Neural cell (in vitro differentiated cells): ENCODE data around the gene QPCT. TPM values are rescaled to one million over a fixed set of nuclear protein-coding genes. Genes with fewer than 3 reads are reported as not detected.

ENCODE experiments used
- H2AFZ ChIP-seq: fragments of 200-600, 300-800 bp; sonication (generic), shearing (Covaris generic); 2 replicates; pipeline ENCODE4 v1.6.0; 2014; ENCODE audit warnings: low read depth, mild to moderate bottlenecking, antibody characterized with exemption, low read length, moderate library complexity
- H3F3A ChIP-seq: fragments of 200-600 bp; shearing (Covaris generic); 2 replicates; pipeline ENCODE4 v1.6.1; 2016; ENCODE audit warnings: mild to moderate bottlenecking, moderate library complexity, mixed read lengths, antibody characterized with exemption, low read length; ENCODE audit not compliant: insufficient read depth, poor library complexity, severe bottlenecking
- H3K27ac ChIP-seq: fragments of 200-600, 300-800 bp; sonication (generic), shearing (Covaris generic); 2 replicates; pipeline ENCODE4 v1.5.1; 2014; ENCODE audit warnings: mild to moderate bottlenecking, low read length, moderate library complexity
- H3K27me3 ChIP-seq: fragments of 300-800, 200-600 bp; sonication (generic), shearing (Covaris generic); 2 replicates; pipeline ENCODE4 v1.6.0; 2014; ENCODE audit warnings: mild to moderate bottlenecking, low read depth, low read length, moderate library complexity; ENCODE audit not compliant: insufficient read depth
- H3K36me3 ChIP-seq: fragments of 300-800, 200-600 bp; sonication (generic), shearing (Covaris generic); 2 replicates; pipeline ENCODE4 v1.5.1; 2014; ENCODE audit warnings: mild to moderate bottlenecking, antibody characterized with exemption, low read length, moderate library complexity; ENCODE audit not compliant: insufficient read depth
- H3K4me2 ChIP-seq: fragments of 300-800, 200-600 bp; sonication (generic), shearing (Covaris generic); 2 replicates; pipeline ENCODE4 v1.6.0; 2014; ENCODE audit warnings: mild to moderate bottlenecking, low read length
- H3K4me3 ChIP-seq: fragments of 300-800, 200-600 bp; sonication (generic), shearing (Covaris generic); 2 replicates; pipeline ENCODE4 v1.5.1; 2014; ENCODE audit warnings: mild to moderate bottlenecking, low read length, moderate library complexity
- H3K79me2 ChIP-seq: fragments of 200-600 bp; shearing (Covaris generic); replicated peaks from 2 replicates; pipeline ENCODE4 v1.6.0; 2014; ENCODE audit warnings: mild to moderate bottlenecking, low read length, moderate library complexity; ENCODE audit not compliant: insufficient read depth
- H3K9ac ChIP-seq: fragments of 300-800, 200-600 bp; sonication (generic), shearing (Covaris generic); 2 replicates; pipeline ENCODE4 v1.6.1; 2016; ENCODE audit warnings: mild to moderate bottlenecking, low read length, mixed read lengths
- H3K9me2 ChIP-seq: fragments of 200-600 bp; shearing (Covaris generic); 2 replicates; pipeline ENCODE4 v1.6.1; 2016; ENCODE audit warnings: mild to moderate bottlenecking, low read length, mixed read lengths; ENCODE audit not compliant: insufficient read depth
- H3K9me3 ChIP-seq: fragments of 200-600, 300-800 bp; sonication (generic), shearing (Covaris generic); 2 replicates; pipeline ENCODE4 v1.6.1; 2016; ENCODE audit warnings: mild to moderate bottlenecking, mixed run types, low read length, moderate library complexity, mixed read lengths
- H4K20me1 ChIP-seq: fragments of 200-600 bp; shearing (Covaris generic); 2 replicates; pipeline ENCODE4 v1.6.1; 2016; ENCODE audit warnings: mild to moderate bottlenecking, mixed run types; ENCODE audit not compliant: insufficient read depth
- CTCF ChIP-seq: fragments of 450-650 bp; IDR thresholded peaks from 2 replicates; pipeline ENCODE4 v1.5.1; 2014; ENCODE audit warnings: antibody characterized with exemption, mild to moderate bottlenecking, moderate library complexity; ENCODE audit not compliant: poor library complexity, severe bottlenecking
- EP300 ChIP-seq: fragments of 450-650 bp; conservative IDR thresholded peaks from 2 replicates; pipeline ENCODE4 v1.6.1; 2014; ENCODE audit warnings: antibody characterized with exemption, mild to moderate bottlenecking, moderate library complexity; ENCODE audit not compliant: poor library complexity, severe bottlenecking
- EZH2 ChIP-seq: fragments of 200-600, 300-800 bp; shearing (Covaris generic), sonication (generic); IDR thresholded peaks from 2 replicates; pipeline ENCODE4 v1.6.1; 2014; ENCODE audit warnings: antibody characterized with exemption, low read length, borderline replicate concordance, mild to moderate bottlenecking; ENCODE audit not compliant: insufficient read depth, poor library complexity, severe bottlenecking
- MXI1 ChIP-seq: fragments of 450-650 bp; conservative IDR thresholded peaks from 2 replicates; pipeline ENCODE4 v1.6.1; 2014; ENCODE audit warnings: antibody characterized with exemption, mild to moderate bottlenecking; ENCODE audit not compliant: poor library complexity, severe bottlenecking
- POLR2AphosphoS5 ChIP-seq: IDR thresholded peaks from 2 replicates; pipeline ENCODE4 v1.6.1; 2012
- RAD21 ChIP-seq: fragments of 450-650 bp; conservative IDR thresholded peaks from 2 replicates; pipeline ENCODE4 v1.6.1; 2014; ENCODE audit warnings: antibody characterized with exemption, mild to moderate bottlenecking, moderate library complexity
- REST ChIP-seq: IDR thresholded peaks from 2 replicates; pipeline ENCODE4 v1.6.1; 2012; ENCODE audit warnings: borderline replicate concordance
- SMC3 ChIP-seq: fragments of 450-650 bp; conservative IDR thresholded peaks from 2 replicates; pipeline ENCODE4 v1.6.1; 2014; ENCODE audit warnings: antibody characterized with exemption, mild to moderate bottlenecking, moderate library complexity; ENCODE audit not compliant: poor library complexity
- TAF1 ChIP-seq: IDR thresholded peaks from 2 replicates; pipeline ENCODE4 v1.6.1; 2012; ENCODE audit warnings: low read depth
- polyA plus RNA-seq: library from polyadenylated mRNA; depleted of rRNA; stranded (reverse); fragments of >200 nt; gene quantifications from 2 replicates; pipeline ENCODE4 v1.2.3, GENCODE V29; 2014

QPCT gene
- polyA plus RNA-seq, 1 donor from 2014 or later, result 2.3 TPM

GRCh38 chr2:37317746-37318145 is 26.7 kb upstream of the QPCT start:
- H3K4me2 ChIP-seq, result no peak overlapping the region
- H3K4me3 ChIP-seq, result no peak overlapping the region
- H3F3A ChIP-seq, result peaks cover 6% of the 10 kb centered on the region
- H4K20me1 ChIP-seq, result no peaks in the 10 kb centered on the region
- H3K79me2 ChIP-seq, result peaks cover 57% of the 10 kb centered on the region
- H3K27ac ChIP-seq, result no peak overlapping the region
- no peaks in the 10 kb centered on the region for H3K9me3 ChIP-seq
- H3K27me3 ChIP-seq, result no peaks in the 10 kb centered on the region
- no peaks in the 10 kb centered on the region for H3K9me2 ChIP-seq
- no peak for TF ChIP-seq CTCF
- no peak for TF ChIP-seq MXI1
- H3K36me3 ChIP-seq, result no peaks in the 10 kb centered on the region
- no peak overlapping the region for H3K9ac ChIP-seq
- no peak overlapping the region for H2AFZ ChIP-seq

- no peaks in the 10 kb centered on the region for H4K20me1 ChIP-seq
- H3F3A ChIP-seq, result peaks cover 6% of the 10 kb centered on the region
- H3K36me3 ChIP-seq, result no peaks in the 10 kb centered on the region
- no peak overlapping the region for H3K4me2 ChIP-seq
- H3K9me2 ChIP-seq, result no peaks in the 10 kb centered on the region
- H3K27me3 ChIP-seq, result peaks cover 2% of the 10 kb centered on the region
- H3K79me2 ChIP-seq, result peaks cover 53% of the 10 kb centered on the region
- no peak overlapping the region for H3K27ac ChIP-seq
- no peak overlapping the region for H2AFZ ChIP-seq
- no peaks in the 10 kb centered on the region for H3K9me3 ChIP-seq
- H3K4me3 ChIP-seq, result no peak overlapping the region
- H3K9ac ChIP-seq, result no peak overlapping the region
- TF ChIP-seq MXI1 (no peak), SMC3 (no peak), EZH2 (no peak), EP300 (no peak), CTCF (no peak), POLR2AphosphoS5 (no peak), TAF1 (no peak), REST (no peak), RAD21 (no peak)
Observed at GRCh38 chr2:37318401-37318800, 26.0 kb upstream of the QPCT start.
